H9 (cell line): ENCODE data around the gene RUFY2. TPM values are rescaled to one million over a fixed set of nuclear protein-coding genes. Genes with fewer than 3 reads are reported as not detected.

Experiments
- DNase-seq: peaks from one replicate; pipeline ENCODE4 v3.0.0-alpha.2; 2017
- H2AFZ ChIP-seq: one replicate; pipeline ENCODE4 v1.6.1; 2013; ENCODE audit warnings: mild to moderate bottlenecking, low read length, control low read depth, moderate library complexity
- H2AK5ac ChIP-seq: 2 replicates; pipeline ENCODE4 v1.6.1; 2013; ENCODE audit warnings: low read length, control low read depth, mixed read lengths; ENCODE audit not compliant: insufficient read length
- H2BK120ac ChIP-seq: one replicate; pipeline ENCODE4 v1.6.1; 2013; ENCODE audit warnings: low read depth, mild to moderate bottlenecking, low read length, control low read depth, inconsistent platforms; ENCODE audit not compliant: poor library complexity, severe bottlenecking
- H2BK12ac ChIP-seq: 2 replicates; pipeline ENCODE4 v1.6.1; 2013; ENCODE audit warnings: low read length, control low read depth, mixed read lengths, low read depth; ENCODE audit not compliant: insufficient read length
- H2BK15ac ChIP-seq: 2 replicates; pipeline ENCODE4 v1.6.1; 2013; ENCODE audit warnings: low read depth, low read length, control low read depth
- H2BK20ac ChIP-seq: one replicate; pipeline ENCODE4 v1.6.1; 2013; ENCODE audit warnings: low read depth, mild to moderate bottlenecking, low read length, control low read depth, inconsistent platforms; ENCODE audit not compliant: poor library complexity, severe bottlenecking
- H2BK5ac ChIP-seq: 2 replicates; pipeline ENCODE4 v1.6.1; 2013; ENCODE audit warnings: low read length, control low read depth, mixed read lengths; ENCODE audit not compliant: insufficient read length
- H3K14ac ChIP-seq: 2 replicates; pipeline ENCODE4 v1.6.1; 2013; ENCODE audit warnings: low read length, control low read depth; ENCODE audit not compliant: insufficient read depth
- H3K18ac ChIP-seq: 2 replicates; pipeline ENCODE4 v1.6.1; 2013; ENCODE audit warnings: low read depth, mild to moderate bottlenecking, mixed read lengths, low read length, control low read depth; ENCODE audit not compliant: insufficient read length
- H3K23ac ChIP-seq: 2 replicates; pipeline ENCODE4 v1.6.1; 2013; ENCODE audit warnings: low read length, control low read depth, mixed read lengths, low read depth; ENCODE audit not compliant: insufficient read length
- H3K23me2 ChIP-seq: 2 replicates; pipeline ENCODE4 v1.6.1; 2013; ENCODE audit warnings: low read depth, mild to moderate bottlenecking, mixed read lengths, low read length, control low read depth; ENCODE audit not compliant: insufficient read length, poor library complexity, severe bottlenecking
- H3K27ac ChIP-seq: 2 replicates; pipeline ENCODE4 v1.5.1; 2013; ENCODE audit warnings: low read length, control low read depth, mixed read lengths, low read depth; ENCODE audit not compliant: insufficient read length
- H3K27me3 ChIP-seq: 2 replicates; pipeline ENCODE4 v1.6.1; 2013; ENCODE audit warnings: low read length, control low read depth, inconsistent platforms; ENCODE audit not compliant: insufficient read depth
- H3K4ac ChIP-seq: 2 replicates; pipeline ENCODE4 v1.6.1; 2013; ENCODE audit warnings: low read depth, mild to moderate bottlenecking, control low read depth, inconsistent platforms, low read length, moderate library complexity
- H3K4me1 ChIP-seq: 2 replicates; pipeline ENCODE4 v1.6.1; 2013; ENCODE audit warnings: low read length, control low read depth, inconsistent platforms; ENCODE audit not compliant: insufficient read depth
- H3K4me2 ChIP-seq: 2 replicates; pipeline ENCODE4 v1.6.1; 2013; ENCODE audit warnings: low read length, control low read depth, mixed read lengths; ENCODE audit not compliant: insufficient read length, insufficient read depth
- H3K56ac ChIP-seq: 2 replicates; pipeline ENCODE4 v1.6.1; 2013; ENCODE audit warnings: low read depth, mild to moderate bottlenecking, mixed read lengths, low read length, control low read depth; ENCODE audit not compliant: insufficient read length
- H3K79me1 ChIP-seq: 2 replicates; pipeline ENCODE4 v1.6.1; 2013; ENCODE audit warnings: low read depth, mild to moderate bottlenecking, moderate library complexity, low read length, control low read depth, inconsistent platforms; ENCODE audit not compliant: insufficient read depth, poor library complexity, severe bottlenecking
- H3K79me2 ChIP-seq: 2 replicates; pipeline ENCODE4 v1.6.1; 2013; ENCODE audit warnings: low read length, control low read depth, inconsistent platforms; ENCODE audit not compliant: insufficient read depth
- H3K9ac ChIP-seq: 2 replicates; pipeline ENCODE4 v1.6.1; 2013; ENCODE audit warnings: low read length, control low read depth, mixed read lengths; ENCODE audit not compliant: insufficient read length; ENCODE audit errors: extremely low read depth
- H3K9me3 ChIP-seq: one replicate; pipeline ENCODE4 v1.6.1; 2013; ENCODE audit warnings: low read depth, low read length, inconsistent platforms; ENCODE audit not compliant: control insufficient read depth
- H3T11ph ChIP-seq: one replicate; pipeline ENCODE4 v1.6.1; 2013; ENCODE audit warnings: mild to moderate bottlenecking, low read length, control low read depth, inconsistent platforms
- H4K20me1 ChIP-seq: one replicate; pipeline ENCODE4 v1.6.1; 2013; ENCODE audit not compliant: control insufficient read depth, insufficient read length, insufficient read depth
- H4K5ac ChIP-seq: 2 replicates; pipeline ENCODE4 v1.6.1; 2013; ENCODE audit warnings: low read depth, mild to moderate bottlenecking, mixed read lengths, low read length, control low read depth; ENCODE audit not compliant: insufficient read length
- H4K8ac ChIP-seq: replicated peaks from 2 replicates; pipeline ENCODE4 v1.6.1; 2013; ENCODE audit warnings: low read length, control low read depth, mixed read lengths, low read depth; ENCODE audit not compliant: insufficient read length
- H4K91ac ChIP-seq: 2 replicates; pipeline ENCODE4 v1.6.1; 2013; ENCODE audit warnings: low read depth, mild to moderate bottlenecking, moderate library complexity, mixed read lengths, low read length, control low read depth; ENCODE audit not compliant: insufficient read length
- H3K27ac Mint-ChIP-seq, 3 experiments: 2 replicates in 2 of 3; 3 replicates in 1 of 3; pipeline ENCODE4 v1.8.0; 2020 to 2021; ENCODE audit warnings: mixed read lengths in 3 of 3, mild to moderate bottlenecking in 1 of 3, moderate library complexity in 1 of 3
- H3K27me3 Mint-ChIP-seq: 2 replicates; pipeline ENCODE4 v1.8.0; 2021; ENCODE audit warnings: low read depth, mild to moderate bottlenecking, moderate library complexity, mixed read lengths
- H3K36me3 Mint-ChIP-seq, 3 experiments: 2 replicates in 2 of 3; 3 replicates in 1 of 3; pipeline ENCODE4 v1.8.0; 2020 to 2021; ENCODE audit warnings: low read depth in 3 of 3, mixed read lengths in 3 of 3; ENCODE audit not compliant: insufficient read depth in 1 of 3
- H3K4me1 Mint-ChIP-seq, 2 experiments: 2 replicates each; pipeline ENCODE4 v1.8.0; 2020; ENCODE audit warnings: mixed read lengths in 2 of 2
- H3K4me3 Mint-ChIP-seq, 2 experiments: 2 replicates in 1 of 2; 3 replicates in 1 of 2; pipeline ENCODE4 v1.8.0; 2020 to 2021; ENCODE audit warnings: mild to moderate bottlenecking in 2 of 2, mixed read lengths in 2 of 2, moderate library complexity in 1 of 2
- H3K9me3 Mint-ChIP-seq, 2 experiments: 2 replicates in 1 of 2; 3 replicates in 1 of 2; pipeline ENCODE4 v1.8.0; 2020; ENCODE audit warnings: mild to moderate bottlenecking in 2 of 2, mixed read lengths in 2 of 2, moderate library complexity in 1 of 2
- CTCF ChIP-seq: fragments of 200-600 bp; sonication (generic); conservative IDR thresholded peaks from 3 replicates; pipeline ENCODE4 v1.8.0; 2021; ENCODE audit warnings: antibody characterized with exemption, mild to moderate bottlenecking
- WGBS: extraction: QIAGEN DNeasy Blood & Tissue Kit; methylation state at CpG from one replicate; pipeline ENCODE4 v1.1.7; 2013; ENCODE audit warnings: missing lambda C conversion rate, low lambda C conversion rate, mixed read lengths; ENCODE audit not compliant: insufficient read length; ENCODE audit errors: extremely low coverage; 5-methylcytosine and 5-hydroxymethylcytosine counted together
- total RNA-seq: library from RNA; stranded (reverse); gene quantifications from 2 replicates; pipeline ENCODE4 v1.2.1, GENCODE V29; 2021

The RUFY2 gene
- total RNA-seq, 1 experiment from 2014 or later, result 14.1 TPM

- peak overlapping the region; percentile 100 for H3K4me3 Mint-ChIP-seq
- Histone ChIP-seq H3K18ac (no peak overlapping the region), H2BK20ac (no peak overlapping the region), H3T11ph (no peak overlapping the region), H3K14ac (no peak overlapping the region; the same call in 1 of the 2 replicates), H3K27ac (no peak overlapping the region), H3K79me1 (no peaks in the 10 kb centered on the region), H4K91ac (no peak overlapping the region), H3K9me3 (no peaks in the 10 kb centered on the region), H2AFZ (no peak overlapping the region), H3K23me2 (peaks cover 10% of the 10 kb centered on the region), H3K9ac (peak overlapping the region; percentile 100), H2BK15ac (no peak overlapping the region), H3K4ac (no peak overlapping the region), H2BK12ac (no peak overlapping the region), H2BK5ac (no peak overlapping the region), H2AK5ac (no peak overlapping the region), H3K27me3 (no peaks in the 10 kb centered on the region), H4K20me1 (no peaks in the 10 kb centered on the region), H3K56ac (no peak overlapping the region), H3K23ac (no peak overlapping the region), H4K8ac (no peak overlapping the region), H3K4me1 (0 out of 2 replicates have a peak, but pooled peaks cover 3% of the 10 kb centered on the region), H3K4me2 (peak overlapping the region; percentile 66), H3K79me2 (peaks cover 44% of the 10 kb centered on the region), H4K5ac (no peak overlapping the region), H2BK120ac (no peak overlapping the region)
- peaks cover 44 to 56% of the 10 kb centered on the region in 2 experiments for H3K4me1 Mint-ChIP-seq
- TF ChIP-seq CTCF, result no peak
- peaks cover 2% of the 10 kb centered on the region for H3K27me3 Mint-ChIP-seq
- no CpG with 5 or more reads among the region's 10 CpGs for WGBS
- peaks cover 23 to 47% (median 43%) of the 10 kb centered on the region in 3 experiments for H3K36me3 Mint-ChIP-seq
- H3K9me3 Mint-ChIP-seq, result peaks cover 0 to 7% of the 10 kb centered on the region in 2 experiments; a peak in 2 of 5 replicates
- no peak for DNase-seq
- peak overlapping the region; percentile 100 for H3K27ac Mint-ChIP-seq
Measured at GRCh38 chr10:68333058-68333395, 74.0 kb downstream of the RUFY2 start.
